Measurements from ENCODE around the gene CUL1. TPM values are rescaled to one million over a fixed set of nuclear protein-coding genes. Genes with fewer than 3 reads are reported as not detected.

The CUL1 gene
- total and polyA plus RNA-seq, 11 donors: 17.5 to 58.3 (median 43.6) TPM

- H3K4me1 ChIP-seq: no peaks in the 10 kb centered on the region
- no peak overlapping the region for H3K4me3 ChIP-seq
- DNase-seq (no peak), ATAC-seq (no peak)
- peaks cover 0 to 9% (median 2%) of the 10 kb centered on the region in 12 donors for H3K9me3 ChIP-seq
- no peak overlapping the region for H3K27ac ChIP-seq
- no peaks in the 10 kb centered on the region for H3K36me3 ChIP-seq
- WGBS, 4 donors: 80 to 84% (median 82%) methylated on average over 6 of the region's 6 CpGs
- no peaks in the 10 kb centered on the region for H3K27me3 ChIP-seq
- intact Hi-C loops (cut with DNase I): no loop called here
- no peak for TF ChIP-seq POLR2A (IDR thresholded peaks at IDR 0.05)
- TF ChIP-seq, protein P1, sequence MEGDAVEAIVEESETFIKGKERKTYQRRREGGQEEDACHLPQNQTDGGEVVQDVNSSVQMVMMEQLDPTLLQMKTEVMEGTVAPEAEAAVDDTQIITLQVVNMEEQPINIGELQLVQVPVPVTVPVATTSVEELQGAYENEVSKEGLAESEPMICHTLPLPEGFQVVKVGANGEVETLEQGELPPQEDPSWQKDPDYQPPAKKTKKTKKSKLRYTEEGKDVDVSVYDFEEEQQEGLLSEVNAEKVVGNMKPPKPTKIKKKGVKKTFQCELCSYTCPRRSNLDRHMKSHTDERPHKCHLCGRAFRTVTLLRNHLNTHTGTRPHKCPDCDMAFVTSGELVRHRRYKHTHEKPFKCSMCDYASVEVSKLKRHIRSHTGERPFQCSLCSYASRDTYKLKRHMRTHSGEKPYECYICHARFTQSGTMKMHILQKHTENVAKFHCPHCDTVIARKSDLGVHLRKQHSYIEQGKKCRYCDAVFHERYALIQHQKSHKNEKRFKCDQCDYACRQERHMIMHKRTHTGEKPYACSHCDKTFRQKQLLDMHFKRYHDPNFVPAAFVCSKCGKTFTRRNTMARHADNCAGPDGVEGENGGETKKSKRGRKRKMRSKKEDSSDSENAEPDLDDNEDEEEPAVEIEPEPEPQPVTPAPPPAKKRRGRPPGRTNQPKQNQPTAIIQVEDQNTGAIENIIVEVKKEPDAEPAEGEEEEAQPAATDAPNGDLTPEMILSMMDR (IDR thresholded peaks at IDR 0.05): no peak
Measured at GRCh38 chr7:148686312-148686937, 12.3 kb upstream of the CUL1 start.

- Histone ChIP-seq H3K4me1 (no peaks in the 10 kb centered on the region), H3K4me3 (no peak overlapping the region), H3K9me3 (no peaks in the 10 kb centered on the region), H3K36me3 (no peaks in the 10 kb centered on the region), H3K27ac (no peak overlapping the region), H3K27me3 (no peaks in the 10 kb centered on the region)
- TF ChIP-seq, protein P1 (IDR thresholded peaks at IDR 0.05): no peak
- no peak for TF ChIP-seq POLR2A (IDR thresholded peaks at IDR 0.05)
- intact Hi-C loops (cut with DNase I): no loop called here
- DNase-seq: no peak
- ATAC-seq: no peak
- WGBS, 4 donors: 84 to 94% (median 88%) methylated on average over 2 of the region's 2 CpGs
Measured at GRCh38 chr7:148687555-148687954, 11.1 kb upstream of the CUL1 start.

DNA sequence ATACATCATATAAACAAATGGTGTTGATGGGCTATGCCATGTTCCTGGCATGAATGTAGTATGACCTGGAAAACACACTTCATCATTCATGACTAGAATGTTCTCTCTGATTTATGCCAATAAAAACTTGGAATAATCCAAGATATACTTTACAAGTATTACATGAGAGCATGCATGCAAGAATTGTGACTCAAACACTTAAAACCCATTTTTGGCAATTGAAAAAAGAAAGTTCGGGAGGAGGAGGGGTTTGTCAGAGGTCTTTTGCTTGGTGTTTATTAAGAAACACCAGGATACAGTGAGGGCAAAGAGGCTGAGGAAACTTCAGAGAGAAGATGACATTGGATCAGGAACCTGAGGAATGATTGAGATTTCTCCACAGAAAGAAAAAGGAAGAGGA is 10.2 kb upstream of the CUL1 start:
- Histone ChIP-seq H3K4me1 (no peaks in the 10 kb centered on the region), H3K27ac (no peak overlapping the region), H3K9me3 (no peaks in the 10 kb centered on the region), H3K36me3 (no peaks in the 10 kb centered on the region), H3K4me3 (no peak overlapping the region), H3K27me3 (no peaks in the 10 kb centered on the region)
- intact Hi-C loops (cut with DNase I): no loop called here
- 80 to 85% (median 84%) methylated on average over 1 of the region's 1 CpG for WGBS, 4 donors
- TF ChIP-seq POLR2A (IDR thresholded peaks at IDR 0.05): no peak
- TF ChIP-seq, protein P1 (IDR thresholded peaks at IDR 0.05): no peak
- DNase-seq: no peak
- no peak for ATAC-seq

DNA sequence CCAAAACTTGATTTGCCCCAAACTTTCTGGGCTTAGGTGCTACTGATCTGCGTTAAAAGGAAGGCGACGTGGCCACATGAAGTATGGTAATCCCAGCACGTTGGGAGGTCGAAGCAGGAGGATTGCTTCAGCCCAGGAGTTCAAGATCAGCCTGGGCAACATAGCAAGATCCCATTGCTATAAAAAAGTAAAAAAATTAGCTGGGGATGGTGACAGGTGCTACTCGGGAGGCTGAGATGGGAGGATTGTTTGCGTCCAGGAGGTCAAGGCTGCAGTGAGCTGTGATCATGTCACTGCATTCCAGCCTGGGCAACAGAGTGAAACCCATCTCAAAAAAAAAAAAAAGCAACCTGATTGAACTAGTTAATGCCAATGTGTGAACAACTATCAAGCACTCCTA is 5.1 kb upstream of the CUL1 start:
- DNase-seq (no peak), ATAC-seq (no peak)
- Histone ChIP-seq H3K36me3 (no peaks in the 10 kb centered on the region), H3K9me3 (no peaks in the 10 kb centered on the region), H3K27me3 (no peaks in the 10 kb centered on the region), H3K4me1 (peaks cover 0 to 10% (median 3%) of the 10 kb centered on the region in 12 donors), H3K4me3 (no peak overlapping the region), H3K27ac (no peak overlapping the region)
- TF ChIP-seq POLR2A (IDR thresholded peaks at IDR 0.05): no peak
- TF ChIP-seq, protein P1 (IDR thresholded peaks at IDR 0.05): no peak
- 93 to 98% (median 97%) methylated on average over 7 of the region's 7 CpGs for WGBS, 4 donors
- intact Hi-C loops (cut with DNase I): loop anchor here in 3 of 10 donors (10.0 kb wide), 2 partner anchors 119 to 271 kb away; no protein-coding TSS in a partner anchor
